Measurements from ENCODE around the gene PRMT1.

Gene PRMT1

DNA sequence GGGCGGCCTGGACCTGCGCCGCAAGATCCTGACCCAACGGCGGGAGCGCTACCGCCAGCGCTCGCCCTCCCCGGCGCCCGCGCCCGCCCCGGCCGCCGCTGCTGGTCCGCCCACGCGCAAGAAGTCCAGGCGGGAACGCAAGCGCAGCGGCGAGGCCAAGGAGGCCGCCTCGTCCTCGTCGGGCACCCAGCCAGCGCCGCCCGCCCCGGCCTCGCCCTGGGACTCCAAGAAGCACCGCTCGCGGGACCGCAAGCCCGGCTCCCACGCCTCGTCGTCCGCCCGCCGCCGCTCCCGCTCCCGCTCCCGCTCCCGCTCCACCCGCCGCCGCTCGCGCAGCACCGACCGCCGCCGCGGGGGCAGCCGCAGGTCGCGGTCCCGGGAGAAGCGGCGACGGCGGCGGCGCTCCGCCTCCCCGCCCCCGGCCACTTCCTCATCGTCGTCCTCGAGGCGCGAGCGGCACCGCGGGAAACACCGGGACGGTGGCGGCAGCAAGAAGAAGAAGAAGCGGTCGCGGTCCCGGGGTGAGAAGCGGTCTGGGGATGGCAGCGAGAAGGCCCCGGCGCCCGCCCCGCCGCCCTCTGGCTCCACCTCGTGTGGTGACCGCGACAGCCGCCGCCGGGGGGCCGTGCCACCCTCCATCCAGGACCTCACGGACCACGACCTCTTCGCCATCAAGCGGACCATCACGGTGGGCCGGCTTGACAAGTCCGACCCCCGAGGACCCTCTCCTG is 25.1 kb upstream of the PRMT1 start:
- DNase-seq: no peak

DNA sequence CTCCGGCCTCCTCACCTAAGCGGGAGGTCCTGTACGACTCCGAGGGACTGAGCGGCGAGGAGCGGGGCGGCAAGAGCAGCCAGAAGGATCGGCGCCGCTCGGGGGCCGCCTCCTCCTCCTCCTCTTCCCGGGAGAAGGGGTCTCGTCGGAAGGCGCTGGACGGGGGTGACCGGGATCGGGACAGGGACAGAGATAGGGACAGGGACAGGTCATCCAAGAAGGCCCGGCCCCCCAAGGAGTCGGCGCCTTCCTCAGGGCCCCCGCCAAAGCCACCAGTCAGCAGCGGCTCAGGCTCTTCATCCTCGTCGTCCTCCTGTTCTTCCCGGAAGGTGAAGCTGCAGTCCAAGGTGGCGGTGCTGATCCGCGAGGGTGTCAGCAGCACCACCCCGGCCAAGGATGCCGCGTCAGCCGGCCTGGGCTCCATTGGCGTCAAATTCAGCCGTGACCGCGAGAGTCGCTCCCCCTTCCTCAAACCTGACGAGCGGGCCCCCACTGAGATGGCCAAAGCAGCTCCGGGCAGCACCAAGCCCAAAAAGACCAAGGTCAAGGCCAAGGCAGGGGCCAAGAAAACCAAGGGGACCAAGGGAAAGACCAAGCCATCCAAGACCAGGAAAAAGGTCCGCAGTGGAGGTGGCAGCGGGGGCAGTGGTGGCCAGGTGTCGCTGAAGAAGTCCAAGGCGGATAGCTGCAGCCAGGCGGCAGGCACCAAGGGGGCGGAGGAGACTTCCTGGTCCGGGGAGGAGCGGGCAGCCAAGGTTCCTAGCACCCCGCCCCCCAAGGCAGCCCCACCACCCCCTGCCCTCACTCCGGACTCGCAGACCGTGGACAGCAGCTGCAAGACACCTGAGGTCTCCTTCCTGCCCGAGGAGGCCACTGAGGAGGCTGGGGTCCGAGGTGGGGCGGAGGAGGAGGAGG is 24.3 kb upstream of the PRMT1 start:
- no peak for DNase-seq

DNA sequence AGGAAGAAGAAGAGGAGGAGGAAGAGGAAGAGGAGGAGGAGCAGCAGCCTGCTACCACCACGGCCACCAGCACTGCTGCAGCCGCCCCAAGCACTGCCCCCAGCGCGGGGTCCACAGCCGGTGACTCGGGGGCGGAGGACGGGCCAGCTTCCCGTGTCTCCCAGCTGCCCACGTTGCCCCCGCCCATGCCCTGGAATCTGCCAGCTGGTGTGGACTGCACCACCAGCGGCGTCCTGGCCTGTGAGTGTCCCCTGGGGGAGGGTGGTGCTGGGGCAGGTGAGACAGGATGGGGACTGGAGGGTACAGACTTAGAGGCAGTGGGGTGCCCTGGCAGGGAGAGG is 23.6 kb upstream of the PRMT1 start:
- DNase-seq: no peak

DNA sequence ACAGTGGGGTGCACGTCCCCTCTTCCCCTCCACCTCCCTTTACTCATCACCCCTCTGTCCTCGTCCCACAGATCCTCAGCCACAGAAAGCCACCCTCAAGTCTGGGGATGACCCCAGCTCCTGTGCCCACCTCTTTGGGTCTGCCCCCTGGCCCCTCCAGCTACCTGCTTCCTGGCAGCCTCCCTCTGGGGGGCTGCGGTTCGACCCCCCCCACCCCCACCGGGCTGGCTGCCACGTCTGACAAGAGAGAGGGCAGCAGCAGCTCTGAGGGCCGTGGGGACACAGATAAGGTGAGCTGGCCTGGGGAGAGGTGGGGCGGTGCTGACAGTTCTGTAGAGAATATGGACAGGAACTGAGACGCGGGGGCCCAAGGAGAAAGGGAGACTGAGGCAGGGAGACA is 22.5 kb upstream of the PRMT1 start:
- DNase-seq: no peak

DNA sequence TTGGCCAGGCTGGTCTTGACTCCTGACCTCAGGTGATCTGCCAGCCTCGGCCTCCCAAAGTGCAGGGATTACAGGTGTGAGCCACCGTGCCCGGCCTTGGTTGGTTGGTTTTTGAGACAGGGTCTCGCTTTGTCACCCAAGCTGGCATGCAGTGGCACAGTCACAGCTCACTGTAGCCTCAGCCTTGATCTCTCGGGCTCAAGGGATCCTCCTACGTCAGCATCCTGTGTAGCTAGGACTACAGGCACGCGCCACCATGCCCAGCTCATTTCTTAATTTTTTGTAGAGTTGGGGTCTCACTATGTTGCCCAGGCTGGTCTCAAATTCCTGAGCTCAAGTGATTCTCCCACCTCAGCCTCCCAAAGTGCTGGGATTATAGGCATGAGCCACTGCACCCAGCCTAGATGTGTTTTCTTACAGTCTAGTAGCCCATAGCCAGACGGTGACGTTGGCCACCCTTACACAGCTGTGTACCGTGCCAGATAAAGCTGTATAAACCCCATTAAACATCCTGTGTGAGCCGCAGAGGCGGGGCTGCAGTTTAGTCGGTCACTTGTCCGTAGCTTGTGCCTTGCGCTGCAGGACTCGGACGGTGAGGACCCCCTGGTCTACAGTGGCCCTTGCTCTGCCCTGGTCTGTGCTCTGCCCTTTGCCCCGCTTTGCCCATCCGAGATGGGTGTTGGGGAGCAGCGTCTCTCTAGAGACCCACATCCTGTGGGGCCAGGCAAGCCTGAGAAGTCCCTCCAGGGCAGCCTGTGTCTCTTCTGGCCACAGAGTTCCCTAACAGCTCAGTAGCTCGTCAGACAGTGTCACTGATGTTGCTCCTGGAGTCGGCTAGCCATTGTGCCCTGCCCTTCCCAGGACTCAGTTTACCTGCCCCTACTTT is 21.3 kb upstream of the PRMT1 start:
- no peak for DNase-seq

DNA sequence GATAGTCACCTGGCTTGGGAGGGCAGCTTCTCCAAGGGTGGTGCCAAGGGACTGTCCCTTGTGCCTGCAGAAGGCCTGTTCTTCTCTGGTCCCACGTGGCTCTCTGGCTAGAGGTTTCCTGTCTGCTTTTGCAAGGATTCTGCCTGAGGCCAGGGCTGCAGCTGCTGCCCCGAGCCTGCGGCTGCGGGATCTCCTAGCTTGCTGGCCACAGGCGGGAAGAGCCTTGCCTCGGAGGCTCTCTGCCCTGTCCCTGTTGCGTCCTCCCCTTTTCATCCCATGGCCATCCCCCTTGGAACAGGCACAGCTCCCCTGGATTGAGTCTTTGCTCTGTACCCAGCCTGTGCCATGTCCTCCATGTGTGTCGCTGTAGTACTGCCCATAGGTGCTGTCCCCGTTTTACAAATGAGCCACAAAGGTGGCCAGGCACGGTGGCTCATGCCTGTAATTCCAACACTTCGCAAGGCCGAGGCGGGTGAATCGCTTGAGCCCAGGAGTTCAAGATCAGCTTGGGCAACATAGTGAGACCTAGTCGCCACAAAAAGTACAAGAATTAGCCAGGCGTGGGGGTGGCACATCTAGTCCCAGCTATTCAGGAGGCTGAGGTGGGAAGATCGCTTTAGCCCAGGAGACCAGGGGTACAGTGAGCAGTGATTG is 20.5 kb upstream of the PRMT1 start:
- DNase-seq: no peak

DNA sequence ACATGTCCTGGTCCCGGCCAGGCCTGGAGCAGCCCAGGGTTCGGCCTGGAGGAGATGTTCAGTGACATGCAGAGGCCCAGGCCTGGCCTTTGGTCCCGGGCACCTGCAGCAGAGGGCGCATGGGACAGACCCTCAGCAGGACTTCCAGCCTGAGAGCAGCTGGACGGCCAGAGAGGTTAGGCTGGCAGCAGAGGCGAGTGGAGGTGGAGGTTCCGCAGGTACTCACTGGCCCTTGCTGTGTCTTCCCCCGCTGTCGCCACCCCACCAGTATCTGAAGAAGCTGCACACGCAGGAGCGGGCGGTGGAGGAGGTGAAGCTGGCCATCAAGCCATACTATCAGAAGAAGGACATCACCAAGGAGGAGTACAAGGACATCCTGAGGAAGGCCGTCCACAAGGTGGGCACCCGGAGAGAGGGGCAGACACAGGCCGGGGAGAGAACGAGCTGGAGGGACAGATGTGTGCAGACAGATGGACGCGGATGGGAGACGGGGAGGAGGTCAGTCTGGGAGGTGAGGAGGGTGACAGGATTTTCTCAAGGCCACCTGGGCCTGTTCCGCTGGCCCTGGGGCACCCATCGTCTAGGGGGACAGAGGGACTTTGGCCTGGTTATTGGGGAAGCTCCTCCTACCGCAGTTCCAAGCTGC is 19.5 kb upstream of the PRMT1 start:
- DNase-seq: no peak

DNA sequence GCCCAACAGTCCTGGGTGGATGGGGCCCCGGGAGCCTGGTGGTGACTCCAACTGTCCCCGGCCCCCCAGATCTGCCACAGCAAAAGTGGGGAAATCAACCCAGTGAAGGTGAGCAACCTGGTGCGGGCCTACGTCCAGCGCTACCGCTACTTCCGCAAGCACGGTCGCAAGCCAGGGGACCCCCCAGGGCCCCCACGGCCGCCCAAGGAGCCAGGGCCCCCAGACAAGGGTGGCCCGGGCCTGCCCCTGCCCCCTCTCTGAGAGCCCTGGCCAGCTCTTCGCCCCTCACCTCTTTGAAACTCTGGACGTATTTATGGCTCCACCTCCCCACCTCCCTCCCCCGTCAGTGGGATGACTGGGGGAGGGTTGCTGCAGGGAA is 18.9 kb upstream of the PRMT1 start:
- DNase-seq: no peak

DNA sequence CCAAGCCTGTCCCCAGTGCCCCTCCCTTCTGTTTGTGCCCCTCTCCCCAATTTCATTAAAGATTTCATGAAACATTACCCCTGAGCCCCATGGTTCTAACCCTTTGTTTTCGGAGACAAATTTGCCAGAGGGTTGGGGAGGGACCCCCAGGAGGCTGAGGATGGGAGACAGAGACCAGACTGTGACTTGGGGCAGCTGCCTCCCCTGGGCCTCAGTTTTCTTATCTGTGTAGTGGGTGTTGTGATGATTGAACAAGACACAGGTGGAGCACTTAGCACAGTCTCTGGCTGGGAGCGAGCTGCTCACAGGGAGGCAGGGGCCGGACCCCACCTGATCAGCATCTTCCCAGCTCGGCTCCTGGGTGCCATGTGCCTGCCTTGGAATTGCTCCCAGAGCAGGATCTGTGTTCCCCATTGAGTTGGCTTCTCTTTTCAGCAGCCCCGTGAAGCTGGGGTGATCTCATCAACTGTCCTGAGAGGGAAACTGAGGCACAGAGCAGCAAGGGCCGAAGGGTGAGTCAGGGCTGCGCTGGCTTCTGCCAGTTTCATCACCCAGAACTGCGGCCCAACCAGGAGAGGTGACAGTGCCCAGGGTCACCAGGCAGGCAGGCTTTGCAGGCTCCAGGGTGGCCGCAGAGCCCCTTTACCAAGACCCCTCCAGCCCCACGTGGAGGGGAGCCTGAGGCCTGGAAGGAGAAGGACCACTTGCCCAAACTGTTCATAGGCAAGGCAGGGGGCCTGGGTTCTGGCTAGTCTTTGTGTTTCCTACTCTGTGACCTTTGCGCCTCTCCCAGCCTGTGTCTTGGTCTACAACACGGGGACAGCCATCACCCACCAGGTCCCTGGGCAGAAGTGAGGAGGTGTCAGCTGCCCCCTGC is 18.3 kb upstream of the PRMT1 start:
- DNase-seq: no peak

DNA sequence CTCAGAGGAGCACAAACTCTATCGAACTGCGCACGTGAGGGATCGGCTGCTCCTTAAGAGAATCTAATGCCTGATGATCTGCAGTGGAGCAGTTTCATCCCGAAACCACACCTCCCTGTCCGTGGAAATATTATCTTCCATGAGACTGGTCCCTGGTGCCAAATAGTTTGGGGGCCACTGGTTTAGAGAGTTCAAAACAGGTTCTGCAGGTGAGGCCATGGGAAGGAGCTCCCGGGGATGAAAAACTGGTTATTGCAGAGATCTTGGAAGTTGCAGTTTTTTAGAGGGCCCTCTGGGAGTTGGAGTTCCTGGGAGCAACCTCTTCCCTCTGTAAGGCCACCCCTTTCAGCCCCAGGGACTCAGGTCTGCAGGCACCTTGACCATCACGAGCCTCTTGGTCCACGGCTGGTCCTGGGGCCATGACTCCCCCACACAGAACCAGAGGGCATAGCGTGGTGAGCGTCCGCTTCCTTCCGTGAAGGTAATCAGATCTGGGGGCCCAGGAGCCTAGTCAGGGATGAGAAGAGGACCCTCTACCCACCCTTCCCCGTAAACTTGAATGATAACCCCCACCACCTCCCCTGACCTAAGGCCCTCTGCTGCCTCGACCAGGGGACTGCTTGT is 16.6 kb upstream of the PRMT1 start:
- DNase-seq: no peak

DNA sequence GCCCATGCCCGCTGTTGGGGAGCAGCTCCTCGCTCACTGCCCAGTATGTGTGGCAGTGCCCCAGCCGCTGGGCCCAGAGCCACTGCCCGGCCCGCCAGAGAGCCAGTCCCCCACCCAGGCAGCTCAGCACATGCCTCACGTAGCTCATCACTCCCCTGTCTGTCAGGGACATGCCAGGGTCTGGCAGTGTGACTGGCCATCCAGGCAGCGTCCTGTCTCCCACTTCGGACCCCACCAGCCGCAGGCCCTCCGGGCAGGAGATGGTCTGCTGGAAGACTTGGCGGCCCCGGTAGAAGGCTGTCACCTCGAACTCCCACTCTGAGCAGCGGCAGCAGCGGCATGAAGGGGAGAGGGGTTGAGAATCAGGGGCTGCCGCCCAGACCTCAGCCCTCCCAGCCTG is 15.1 kb upstream of the PRMT1 start:
- no peak for DNase-seq

DNA sequence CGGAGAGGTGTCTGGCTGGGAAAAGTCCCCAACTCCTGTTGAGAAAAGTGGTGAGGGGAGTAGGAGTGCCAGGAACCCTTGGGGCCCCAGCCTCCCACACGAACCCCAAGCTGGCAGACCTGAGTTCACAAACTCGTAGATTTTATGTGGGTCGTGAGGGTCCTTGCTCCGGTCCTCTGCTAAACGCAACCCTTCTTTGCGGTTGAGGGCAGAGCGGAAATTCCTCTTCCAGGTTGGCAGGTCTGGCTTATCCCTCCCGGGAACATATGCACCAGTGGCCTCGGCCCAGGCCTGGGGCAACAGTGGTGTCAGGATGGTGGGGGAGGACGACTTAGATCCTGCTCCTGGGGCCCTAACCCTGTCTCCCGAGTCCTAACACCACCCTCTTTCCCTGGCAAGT is 13.8 kb upstream of the PRMT1 start:
- no peak for DNase-seq

DNA sequence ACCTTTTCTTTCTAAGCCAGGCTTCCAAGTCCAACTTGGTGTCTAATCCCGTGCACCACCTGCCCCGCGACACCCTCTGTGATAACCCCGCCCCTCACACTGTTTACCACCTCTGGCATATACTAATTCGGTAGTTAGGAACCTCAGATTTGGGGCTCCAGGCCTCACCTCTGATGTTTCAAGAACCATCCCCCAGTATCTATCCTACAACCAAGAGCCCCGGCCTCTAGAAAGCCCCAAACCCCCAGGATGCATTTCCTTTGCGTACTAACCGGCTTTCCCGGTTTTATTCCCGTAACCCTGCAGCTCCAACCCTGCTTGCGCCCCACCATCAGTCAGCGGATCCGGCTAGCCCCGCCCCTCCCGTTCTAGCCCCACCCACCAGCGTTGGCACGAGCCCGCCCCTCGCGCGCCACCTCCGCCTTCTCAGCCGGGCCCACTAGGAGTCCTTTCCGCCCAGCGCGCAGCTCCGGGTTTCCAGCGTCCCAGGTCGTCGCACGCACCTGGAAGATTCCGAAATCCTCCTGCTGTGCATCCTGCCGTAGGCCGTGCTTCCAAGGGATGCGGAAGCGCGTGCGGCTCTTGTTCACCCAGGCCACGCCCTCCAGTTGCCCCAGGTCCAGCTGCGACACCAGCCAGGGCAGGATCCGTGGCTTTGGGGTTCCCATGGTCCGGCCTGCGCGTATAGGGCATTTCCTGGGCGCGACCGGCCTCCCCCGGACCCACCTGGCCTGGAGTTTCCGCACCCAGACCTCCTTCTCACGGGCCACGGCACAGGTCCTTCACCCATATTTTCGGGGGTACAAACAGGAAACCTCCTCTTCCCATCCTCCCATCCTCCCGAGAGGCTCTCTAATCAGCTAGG is 12.7 kb upstream of the PRMT1 start:
- DNase-seq: peak; percentile 97

DNA sequence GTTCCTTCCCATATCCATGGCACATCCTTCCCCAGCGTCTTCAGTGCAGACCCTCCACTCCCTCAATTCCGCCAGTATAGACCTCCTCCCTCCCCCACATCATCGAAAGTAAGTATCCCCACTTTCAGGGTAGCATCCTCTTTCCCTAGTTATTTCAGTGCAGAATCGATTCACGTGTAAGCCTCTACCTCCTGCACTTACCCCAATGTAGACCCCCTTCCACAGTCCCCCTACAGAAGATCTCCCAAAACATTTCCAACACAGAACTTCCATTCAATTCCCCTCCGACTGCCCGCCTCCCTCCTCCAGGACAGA is 12.1 kb upstream of the PRMT1 start:
- no peak for DNase-seq

DNA sequence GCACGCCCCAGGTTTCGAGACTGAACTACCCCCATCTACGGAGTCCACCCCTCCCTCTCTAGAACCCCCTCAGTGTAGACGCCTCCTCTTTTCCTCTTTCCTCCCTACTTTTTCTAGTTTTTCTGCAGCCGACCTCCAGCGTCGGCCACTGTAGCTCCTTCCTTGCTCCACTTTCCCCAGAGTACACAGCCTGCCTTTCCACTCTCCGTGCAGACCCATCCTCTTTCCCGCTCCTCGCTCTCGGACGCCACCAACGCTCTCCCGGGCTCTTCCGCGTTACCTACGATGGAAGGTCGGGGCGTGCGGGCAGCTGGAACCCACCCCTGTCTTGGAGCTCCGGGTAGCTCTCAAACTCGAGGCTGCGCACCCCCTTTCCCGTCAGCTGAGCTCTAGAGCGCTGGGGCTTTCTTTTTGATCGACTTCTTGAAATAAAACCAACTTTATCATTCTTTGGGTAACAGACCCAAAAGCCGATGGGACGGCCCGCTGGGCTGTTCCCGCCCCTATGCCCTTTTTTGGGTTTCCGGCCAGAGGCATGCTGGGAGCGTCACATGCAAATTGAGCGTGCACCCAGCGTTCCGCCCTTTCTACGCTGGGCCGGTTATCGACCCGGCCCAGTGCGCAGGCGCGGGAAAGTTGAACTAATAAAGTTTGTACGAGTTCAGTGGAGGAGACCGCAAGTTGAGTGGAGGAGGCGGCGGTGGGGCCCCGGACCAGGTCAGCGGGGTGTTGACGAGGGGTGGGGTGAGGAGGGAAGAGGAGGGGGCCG is 11.5 kb upstream of the PRMT1 start, which contains the start of the genes BCL2L12 and IRF3:
Gene BCL2L12, plus strand, starts transcription at position 583 of the 769 bp plus-strand sequence. CDS start 760 bp downstream, outside the sequence.
Gene IRF3, minus strand, starts transcription at position 507 of the 769 bp plus-strand sequence. CDS start 1,019 bp downstream, outside the sequence.
- DNase-seq: peak; percentile 100

DNA sequence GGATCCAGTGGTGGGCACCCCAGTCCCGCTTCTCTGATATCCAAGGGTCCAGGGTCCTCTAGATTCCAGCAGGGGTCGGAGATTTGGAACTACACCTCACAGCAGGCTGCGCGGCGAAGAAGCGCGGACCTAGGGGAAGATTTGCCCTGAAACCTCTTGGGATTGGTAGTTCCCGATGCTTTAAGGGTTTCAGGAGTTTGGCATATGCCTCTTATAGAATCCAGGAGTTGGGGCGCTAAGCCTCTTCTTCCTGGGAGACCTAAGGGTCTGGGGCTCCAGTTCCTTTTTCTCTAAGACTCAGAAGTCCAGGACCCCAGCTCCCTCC is 11.0 kb upstream of the PRMT1 start:
- DNase-seq: no peak

DNA sequence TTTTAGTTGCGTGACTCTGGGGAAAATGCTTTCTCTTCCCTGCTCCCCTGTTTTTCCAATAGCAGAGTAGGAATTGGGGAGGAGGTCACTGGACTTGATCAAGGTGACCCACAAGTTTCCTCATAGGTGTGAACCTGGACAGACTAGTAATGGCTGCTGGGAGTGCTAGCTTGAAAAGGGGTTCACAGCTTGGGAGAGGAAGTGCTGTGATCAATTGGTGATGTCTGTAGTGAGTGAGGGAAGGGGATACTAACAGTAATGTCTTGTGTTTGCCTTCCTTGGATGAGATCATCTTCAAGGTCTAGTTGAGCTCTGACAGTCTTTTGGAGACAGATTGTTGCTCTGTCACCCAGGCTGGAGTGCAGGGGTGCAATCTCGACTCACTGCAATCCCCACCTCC is 9.6 kb upstream of the PRMT1 start:
- no peak for DNase-seq

DNA sequence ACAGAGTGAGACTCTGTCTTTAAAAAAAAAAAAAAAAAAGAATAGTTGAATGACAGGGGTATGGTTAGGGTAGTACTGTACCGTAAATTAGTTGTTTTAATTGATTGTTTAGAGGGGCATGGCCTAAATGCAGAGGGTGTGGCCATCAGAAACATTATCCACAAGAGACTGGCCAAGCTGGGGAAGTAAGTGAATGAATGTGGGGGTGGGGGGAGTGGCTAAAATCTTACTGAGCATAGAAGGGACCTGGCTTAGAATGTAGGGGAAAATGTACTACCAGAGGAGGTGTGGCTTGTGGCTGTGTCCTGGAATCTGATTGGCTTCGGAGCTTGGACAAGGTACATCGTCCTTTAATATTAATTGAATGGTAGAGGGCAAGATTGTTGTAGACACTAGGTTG is 7.6 kb upstream of the PRMT1 start:
- DNase-seq: no peak

Data from activated CD8-positive, alpha-beta memory T cell treated with anti-CD3 and anti-CD28 coated beads, Interleukin-2, amount 50 U/mL, for 48 hours (primary cell).